ENCODE results near the gene BABAM2. TPM values are rescaled to one million over a fixed set of nuclear protein-coding genes. Genes with fewer than 3 reads are reported as not detected.

Gene BABAM2
- total and polyA plus RNA-seq, 11 donors: 22.2 to 75.1 (median 62.5) TPM

- TF ChIP-seq CTCF (IDR thresholded peaks at IDR 0.05): no peak
- TF ChIP-seq POLR2A (IDR thresholded peaks at IDR 0.05): no peak
- peak in 2 of 4 donors; percentile 48 to 69 for ATAC-seq
- H3K27ac ChIP-seq: peak overlapping the region in 5 of 12 donors; percentile 18 to 48 (median 35)
These were observed 15.5 kb downstream of the BABAM2 start for GRCh38 chr2:27906074-27906473.

GRCh38 chr2:27907547-27907946 lies 17.0 kb downstream of the BABAM2 start:
- Histone ChIP-seq H3K9me3 (no peaks in the 10 kb centered on the region), H3K4me1 (peaks cover 0 to 39% (median 16%) of the 10 kb centered on the region in 12 donors), H3K27me3 (no peaks in the 10 kb centered on the region), H3K27ac (no peak overlapping the region), H3K36me3 (no peaks in the 10 kb centered on the region), H3K4me3 (no peak overlapping the region)
- intact Hi-C loops (cut with DNase I): no loop called here
- TF ChIP-seq CTCF (IDR thresholded peaks at IDR 0.05) (no peak), POLR2A (IDR thresholded peaks at IDR 0.05) (no peak)
- WGBS, 4 donors: 48 to 59% (median 56%) methylated on average over 3 of the region's 3 CpGs
- no peak for ATAC-seq
- DNase-seq: no peak

More at GRCh38 chr2:27906074-27906473, 15.5 kb downstream of the BABAM2 start:
- H3K36me3 ChIP-seq: peaks cover 0 to 9% (median 0%) of the 10 kb centered on the region in 9 donors
- H3K27me3 ChIP-seq: no peaks in the 10 kb centered on the region
- DNase-seq: no peak
- peaks cover 0 to 39% (median 17%) of the 10 kb centered on the region in 12 donors for H3K4me1 ChIP-seq
- H3K4me3 ChIP-seq: no peak overlapping the region
- 62 to 78% (median 66%) methylated on average over 1 of the region's 1 CpG for WGBS, 4 donors
- H3K9me3 ChIP-seq: no peaks in the 10 kb centered on the region
- intact Hi-C loops (cut with DNase I): no loop called here

- ATAC-seq (no peak), DNase-seq (no peak)
- TF ChIP-seq POLR2A (IDR thresholded peaks at IDR 0.05) (no peak), CTCF (IDR thresholded peaks at IDR 0.05) (no peak)
- H3K4me3 ChIP-seq: no peak overlapping the region
- H3K4me1 ChIP-seq: peaks cover 0 to 44% (median 26%) of the 10 kb centered on the region in 12 donors
- H3K36me3 ChIP-seq: no peaks in the 10 kb centered on the region
- WGBS, 4 donors: 83 to 86% (median 84%) methylated on average over 2 of the region's 2 CpGs
- H3K27ac ChIP-seq: no peak overlapping the region
- H3K9me3 ChIP-seq: no peaks in the 10 kb centered on the region
- H3K27me3 ChIP-seq: no peaks in the 10 kb centered on the region
- intact Hi-C loops (cut with DNase I): no loop called here
These were observed 19.4 kb downstream of the BABAM2 start for GRCh38 chr2:27909901-27910300.

GRCh38 chr2:27911458-27912210 lies 21.1 kb downstream of the BABAM2 start:
- intact Hi-C loops (cut with DNase I): no loop called here

More at GRCh38 chr2:27911458-27912210, 21.1 kb downstream of the BABAM2 start:
- ATAC-seq (no peak), DNase-seq (no peak)
- peaks cover 3 to 51% (median 30%) of the 10 kb centered on the region in 12 donors for H3K4me1 ChIP-seq
- WGBS, 4 donors: 93 to 98% (median 97%) methylated on average over 2 of the region's 2 CpGs
- TF ChIP-seq POLR2A (IDR thresholded peaks at IDR 0.05) (no peak), CTCF (IDR thresholded peaks at IDR 0.05) (no peak)
- no peaks in the 10 kb centered on the region for H3K27me3 ChIP-seq
- no peaks in the 10 kb centered on the region for H3K36me3 ChIP-seq
- no peak overlapping the region for H3K27ac ChIP-seq
- H3K9me3 ChIP-seq: no peaks in the 10 kb centered on the region
- H3K4me3 ChIP-seq: no peak overlapping the region

Data from heart left ventricle (tissue), 16 donors.